H9 (cell line): Measurements from ENCODE around the gene CADM1. TPM values are rescaled to one million over a fixed set of nuclear protein-coding genes. Genes with fewer than 3 reads are reported as not detected.

ENCODE experiments used
- DNase-seq: peaks from one replicate; pipeline ENCODE4 v3.0.0-alpha.2; 2017
- H2AFZ ChIP-seq: one replicate; pipeline ENCODE4 v1.6.1; 2013; ENCODE audit warnings: mild to moderate bottlenecking, low read length, control low read depth, moderate library complexity
- H2AK5ac ChIP-seq: 2 replicates; pipeline ENCODE4 v1.6.1; 2013; ENCODE audit warnings: low read length, control low read depth, mixed read lengths; ENCODE audit not compliant: insufficient read length
- H2BK120ac ChIP-seq: one replicate; pipeline ENCODE4 v1.6.1; 2013; ENCODE audit warnings: low read depth, mild to moderate bottlenecking, low read length, control low read depth, inconsistent platforms; ENCODE audit not compliant: poor library complexity, severe bottlenecking
- H2BK12ac ChIP-seq: 2 replicates; pipeline ENCODE4 v1.6.1; 2013; ENCODE audit warnings: low read length, control low read depth, mixed read lengths, low read depth; ENCODE audit not compliant: insufficient read length
- H2BK15ac ChIP-seq: 2 replicates; pipeline ENCODE4 v1.6.1; 2013; ENCODE audit warnings: low read depth, low read length, control low read depth
- H2BK20ac ChIP-seq: one replicate; pipeline ENCODE4 v1.6.1; 2013; ENCODE audit warnings: low read depth, mild to moderate bottlenecking, low read length, control low read depth, inconsistent platforms; ENCODE audit not compliant: poor library complexity, severe bottlenecking
- H2BK5ac ChIP-seq: 2 replicates; pipeline ENCODE4 v1.6.1; 2013; ENCODE audit warnings: low read length, control low read depth, mixed read lengths; ENCODE audit not compliant: insufficient read length
- H3K14ac ChIP-seq: 2 replicates; pipeline ENCODE4 v1.6.1; 2013; ENCODE audit warnings: low read length, control low read depth; ENCODE audit not compliant: insufficient read depth
- H3K18ac ChIP-seq: 2 replicates; pipeline ENCODE4 v1.6.1; 2013; ENCODE audit warnings: low read depth, mild to moderate bottlenecking, mixed read lengths, low read length, control low read depth; ENCODE audit not compliant: insufficient read length
- H3K23ac ChIP-seq: 2 replicates; pipeline ENCODE4 v1.6.1; 2013; ENCODE audit warnings: low read length, control low read depth, mixed read lengths, low read depth; ENCODE audit not compliant: insufficient read length
- H3K23me2 ChIP-seq: 2 replicates; pipeline ENCODE4 v1.6.1; 2013; ENCODE audit warnings: low read depth, mild to moderate bottlenecking, mixed read lengths, low read length, control low read depth; ENCODE audit not compliant: insufficient read length, poor library complexity, severe bottlenecking
- H3K27ac ChIP-seq: 2 replicates; pipeline ENCODE4 v1.5.1; 2013; ENCODE audit warnings: low read length, control low read depth, mixed read lengths, low read depth; ENCODE audit not compliant: insufficient read length
- H3K27me3 ChIP-seq: 2 replicates; pipeline ENCODE4 v1.6.1; 2013; ENCODE audit warnings: low read length, control low read depth, inconsistent platforms; ENCODE audit not compliant: insufficient read depth
- H3K4ac ChIP-seq: 2 replicates; pipeline ENCODE4 v1.6.1; 2013; ENCODE audit warnings: low read depth, mild to moderate bottlenecking, control low read depth, inconsistent platforms, low read length, moderate library complexity
- H3K4me1 ChIP-seq: 2 replicates; pipeline ENCODE4 v1.6.1; 2013; ENCODE audit warnings: low read length, control low read depth, inconsistent platforms; ENCODE audit not compliant: insufficient read depth
- H3K4me2 ChIP-seq: 2 replicates; pipeline ENCODE4 v1.6.1; 2013; ENCODE audit warnings: low read length, control low read depth, mixed read lengths; ENCODE audit not compliant: insufficient read length, insufficient read depth
- H3K56ac ChIP-seq: 2 replicates; pipeline ENCODE4 v1.6.1; 2013; ENCODE audit warnings: low read depth, mild to moderate bottlenecking, mixed read lengths, low read length, control low read depth; ENCODE audit not compliant: insufficient read length
- H3K79me1 ChIP-seq: 2 replicates; pipeline ENCODE4 v1.6.1; 2013; ENCODE audit warnings: low read depth, mild to moderate bottlenecking, moderate library complexity, low read length, control low read depth, inconsistent platforms; ENCODE audit not compliant: insufficient read depth, poor library complexity, severe bottlenecking
- H3K79me2 ChIP-seq: 2 replicates; pipeline ENCODE4 v1.6.1; 2013; ENCODE audit warnings: low read length, control low read depth, inconsistent platforms; ENCODE audit not compliant: insufficient read depth
- H3K9ac ChIP-seq: 2 replicates; pipeline ENCODE4 v1.6.1; 2013; ENCODE audit warnings: low read length, control low read depth, mixed read lengths; ENCODE audit not compliant: insufficient read length; ENCODE audit errors: extremely low read depth
- H3K9me3 ChIP-seq: one replicate; pipeline ENCODE4 v1.6.1; 2013; ENCODE audit warnings: low read depth, low read length, inconsistent platforms; ENCODE audit not compliant: control insufficient read depth
- H3T11ph ChIP-seq: one replicate; pipeline ENCODE4 v1.6.1; 2013; ENCODE audit warnings: mild to moderate bottlenecking, low read length, control low read depth, inconsistent platforms
- H4K20me1 ChIP-seq: one replicate; pipeline ENCODE4 v1.6.1; 2013; ENCODE audit not compliant: control insufficient read depth, insufficient read length, insufficient read depth
- H4K5ac ChIP-seq: 2 replicates; pipeline ENCODE4 v1.6.1; 2013; ENCODE audit warnings: low read depth, mild to moderate bottlenecking, mixed read lengths, low read length, control low read depth; ENCODE audit not compliant: insufficient read length
- H4K8ac ChIP-seq: replicated peaks from 2 replicates; pipeline ENCODE4 v1.6.1; 2013; ENCODE audit warnings: low read length, control low read depth, mixed read lengths, low read depth; ENCODE audit not compliant: insufficient read length
- H4K91ac ChIP-seq: 2 replicates; pipeline ENCODE4 v1.6.1; 2013; ENCODE audit warnings: low read depth, mild to moderate bottlenecking, moderate library complexity, mixed read lengths, low read length, control low read depth; ENCODE audit not compliant: insufficient read length
- H3K27ac Mint-ChIP-seq, 3 experiments: 2 replicates in 2 of 3; 3 replicates in 1 of 3; pipeline ENCODE4 v1.8.0; 2020 to 2021; ENCODE audit warnings: mixed read lengths in 3 of 3, mild to moderate bottlenecking in 1 of 3, moderate library complexity in 1 of 3
- H3K27me3 Mint-ChIP-seq: 2 replicates; pipeline ENCODE4 v1.8.0; 2021; ENCODE audit warnings: low read depth, mild to moderate bottlenecking, moderate library complexity, mixed read lengths
- H3K36me3 Mint-ChIP-seq, 3 experiments: 2 replicates in 2 of 3; 3 replicates in 1 of 3; pipeline ENCODE4 v1.8.0; 2020 to 2021; ENCODE audit warnings: low read depth in 3 of 3, mixed read lengths in 3 of 3; ENCODE audit not compliant: insufficient read depth in 1 of 3
- H3K4me1 Mint-ChIP-seq, 2 experiments: 2 replicates each; pipeline ENCODE4 v1.8.0; 2020; ENCODE audit warnings: mixed read lengths in 2 of 2
- H3K4me3 Mint-ChIP-seq, 2 experiments: 2 replicates in 1 of 2; 3 replicates in 1 of 2; pipeline ENCODE4 v1.8.0; 2020 to 2021; ENCODE audit warnings: mild to moderate bottlenecking in 2 of 2, mixed read lengths in 2 of 2, moderate library complexity in 1 of 2
- H3K9me3 Mint-ChIP-seq, 2 experiments: 2 replicates in 1 of 2; 3 replicates in 1 of 2; pipeline ENCODE4 v1.8.0; 2020; ENCODE audit warnings: mild to moderate bottlenecking in 2 of 2, mixed read lengths in 2 of 2, moderate library complexity in 1 of 2
- CTCF ChIP-seq: fragments of 200-600 bp; sonication (generic); conservative IDR thresholded peaks from 3 replicates; pipeline ENCODE4 v1.8.0; 2021; ENCODE audit warnings: antibody characterized with exemption, mild to moderate bottlenecking
- whole genome bisulfite sequencing: extraction: QIAGEN DNeasy Blood & Tissue Kit; methylation state at CpG from one replicate; pipeline ENCODE4 v1.1.7; 2013; ENCODE audit warnings: missing lambda C conversion rate, low lambda C conversion rate, mixed read lengths; ENCODE audit not compliant: insufficient read length; ENCODE audit errors: extremely low coverage; 5-methylcytosine and 5-hydroxymethylcytosine counted together
- total RNA-seq: library from RNA; stranded (reverse); gene quantifications from 2 replicates; pipeline ENCODE4 v1.2.1, GENCODE V29; 2021

Gene CADM1
- total RNA-seq, 1 experiment from 2014 or later = 11.9 TPM

GRCh38 chr11:115198321-115198741 lies 305.9 kb downstream of the CADM1 start:
- Histone ChIP-seq H3K4me1 (no peaks in the 10 kb centered on the region), H4K8ac (no peak overlapping the region), H2BK15ac (no peak overlapping the region), H3K23me2 (no peaks in the 10 kb centered on the region), H3K14ac (no peak overlapping the region), H4K20me1 (no peaks in the 10 kb centered on the region), H2AK5ac (no peak overlapping the region), H3T11ph (no peak overlapping the region), H3K27ac (no peak overlapping the region), H3K56ac (no peak overlapping the region), H3K27me3 (no peaks in the 10 kb centered on the region), H3K23ac (no peak overlapping the region), H3K4ac (no peak overlapping the region), H2BK5ac (no peak overlapping the region), H2BK120ac (no peak overlapping the region), H3K18ac (no peak overlapping the region), H3K4me2 (no peak overlapping the region), H4K91ac (no peak overlapping the region), H3K79me2 (no peaks in the 10 kb centered on the region), H2BK20ac (no peak overlapping the region), H2AFZ (no peak overlapping the region), H4K5ac (no peak overlapping the region), H2BK12ac (no peak overlapping the region), H3K79me1 (no peaks in the 10 kb centered on the region), H3K9me3 (no peaks in the 10 kb centered on the region), H3K9ac (no peak overlapping the region)
- no CpG with 5 or more reads among the region's 9 CpGs for WGBS
- H3K9me3 Mint-ChIP-seq = no peaks in the 10 kb centered on the region
- H3K4me1 Mint-ChIP-seq = peaks cover 25 to 34% of the 10 kb centered on the region in 2 experiments
- no peak overlapping the region; a peak in 1 of 7 replicates for H3K27ac Mint-ChIP-seq
- no peak for DNase-seq
- TF ChIP-seq CTCF = no peak
- H3K27me3 Mint-ChIP-seq = peaks cover 2% of the 10 kb centered on the region; the same call in 1 of the 2 replicates
- H3K36me3 Mint-ChIP-seq = no peaks in the 10 kb centered on the region
- no peak overlapping the region for H3K4me3 Mint-ChIP-seq
